OCI-LY7 (cell line): Measurements from ENCODE around the gene DNMT3B. TPM values are rescaled to one million over a fixed set of nuclear protein-coding genes. Genes with fewer than 3 reads are reported as not detected.

Source experiments
- BruUV-seq: library from RNA; stranded (reverse); fragments of 400-500 nt; replicated peaks from 2 replicates; lab custom pipeline; 2021; lab: Mats Ljungman, UMichigan
- CTCF ChIA-PET: fragments of 300-600 bp; sonication (Branson Sonifier 250); formaldehyde crosslinking; loops from one replicate; lab custom pipeline; 2022; ENCODE audit warnings: antibody characterized with exemption; ENCODE audit not compliant: unreplicated experiment; lab: Charles Lee
- POLR2A ChIA-PET: fragments of 300-600 bp; sonication (Branson Sonifier 250); formaldehyde crosslinking; loops from one replicate; lab custom pipeline; 2022; ENCODE audit warnings: antibody characterized with exemption; lab: Charles Lee
- DNase-seq: peaks from one replicate; pipeline ENCODE4 v3.0.0-alpha.2; 2015; ENCODE audit warnings: low spot score
- H2AFZ ChIP-seq: fragments of 200-600 bp; sonication (generic), shearing (Covaris generic); 2 replicates; pipeline ENCODE4 v1.6.1; 2014; ENCODE audit warnings: mild to moderate bottlenecking, antibody characterized with exemption, low read length, moderate library complexity
- H3K27ac ChIP-seq: fragments of 200-600 bp; sonication (generic); 2 replicates; pipeline ENCODE4 v1.5.1; 2014; ENCODE audit warnings: mixed run types, low read depth, mild to moderate bottlenecking, moderate library complexity, low read length, inconsistent platforms; ENCODE audit not compliant: poor library complexity, severe bottlenecking
- H3K36me3 ChIP-seq: fragments of 200-600 bp; sonication (generic); 2 replicates; pipeline ENCODE4 v1.6.1; 2014; ENCODE audit warnings: mild to moderate bottlenecking, antibody characterized with exemption, low read length, moderate library complexity, mixed read lengths; ENCODE audit not compliant: insufficient read depth
- H3K4me1 ChIP-seq: fragments of 200-600 bp; sonication (generic); 2 replicates; pipeline ENCODE4 v1.5.1; 2014; ENCODE audit warnings: mild to moderate bottlenecking, low read length; ENCODE audit not compliant: insufficient read depth, poor library complexity, severe bottlenecking
- H3K4me2 ChIP-seq: fragments of 200-600 bp; sonication (generic); 2 replicates; pipeline ENCODE4 v1.6.1; 2014; ENCODE audit warnings: mild to moderate bottlenecking, low read length
- H3K4me3 ChIP-seq: fragments of 200-600 bp; sonication (generic); 2 replicates; pipeline ENCODE4 v1.5.1; 2014; ENCODE audit warnings: mild to moderate bottlenecking, low read depth, low read length; ENCODE audit not compliant: poor library complexity, severe bottlenecking
- H3K79me2 ChIP-seq: fragments of 200-600 bp; sonication (generic); 2 replicates; pipeline ENCODE4 v1.6.1; 2016; ENCODE audit warnings: low read depth, mild to moderate bottlenecking, low read length, moderate library complexity, mixed read lengths; ENCODE audit not compliant: insufficient read depth
- H3K9me2 ChIP-seq: fragments of 200-600 bp; sonication (generic); 2 replicates; pipeline ENCODE4 v1.6.1; 2016; ENCODE audit warnings: mild to moderate bottlenecking, low read length, mixed read lengths; ENCODE audit not compliant: insufficient read depth
- H3K9me3 ChIP-seq: fragments of 200-600 bp; sonication (generic); 2 replicates; pipeline ENCODE4 v1.6.1; 2014; ENCODE audit warnings: mild to moderate bottlenecking, mixed run types, low read length, mixed read lengths
- H4K20me1 ChIP-seq: fragments of 200-600 bp; sonication (generic); 2 replicates; pipeline ENCODE4 v1.6.1; 2014; ENCODE audit warnings: mild to moderate bottlenecking, antibody characterized with exemption, low read length, moderate library complexity, mixed read lengths; ENCODE audit not compliant: insufficient read depth
- EZH2phosphoT487 ChIP-seq: fragments of 200-600 bp; sonication (generic); IDR thresholded peaks from 2 replicates; pipeline ENCODE4 v1.6.1; 2018; ENCODE audit warnings: low read depth, borderline replicate concordance, mild to moderate bottlenecking, mixed run types, antibody characterized with exemption, low read length, moderate library complexity, mixed read lengths
- intact Hi-C: fragments of 100-400 bp; cut with micrococcal nuclease; formaldehyde crosslinking; loops from one replicate; pipeline ENCODE4 v1.10.0; 2022; ENCODE audit not compliant: unreplicated experiment
- total RNA-seq, 2 experiments: library from RNA; depleted of rRNA in 1 of 2; stranded (reverse); fragments of >200 nt in 1 of 2; shearing (Covaris generic) in 1 of 2; gene quantifications; 2 replicates each; pipeline ENCODE4 v1.2.3, GENCODE V29; 2014 to 2022
- TF ChIP-seq, protein P1 (sequence below): fragments of 200-600 bp; sonication (generic); conservative IDR thresholded peaks from 2 replicates; pipeline ENCODE4 v1.5.1; 2014; ENCODE audit warnings: mild to moderate bottlenecking, antibody characterized with exemption, low read length, moderate library complexity, mixed read lengths

The DNMT3B gene
- total RNA-seq, 2 experiments from 2014 or later: 12.1 to 13.8 TPM

DNA sequence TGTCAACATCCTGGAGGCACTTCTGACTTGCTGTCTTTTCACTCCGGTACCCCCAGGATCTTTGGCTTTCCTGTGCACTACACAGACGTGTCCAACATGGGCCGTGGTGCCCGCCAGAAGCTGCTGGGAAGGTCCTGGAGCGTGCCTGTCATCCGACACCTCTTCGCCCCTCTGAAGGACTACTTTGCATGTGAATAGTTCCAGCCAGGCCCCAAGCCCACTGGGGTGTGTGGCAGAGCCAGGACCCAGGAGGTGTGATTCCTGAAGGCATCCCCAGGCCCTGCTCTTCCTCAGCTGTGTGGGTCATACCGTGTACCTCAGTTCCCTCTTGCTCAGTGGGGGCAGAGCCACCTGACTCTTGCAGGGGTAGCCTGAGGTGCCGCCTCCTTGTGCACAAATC lies 45.5 kb downstream of the DNMT3B start:
- ChIA-PET POLR2A (no interaction called here), CTCF (no interaction called here)
- intact Hi-C loops: no loop called here
- Histone ChIP-seq H3K4me2 (no peak overlapping the region), H3K27ac (no peak overlapping the region), H4K20me1 (no peaks in the 10 kb centered on the region), H3K79me2 (no peaks in the 10 kb centered on the region), H3K4me1 (no peaks in the 10 kb centered on the region), H3K9me2 (no peaks in the 10 kb centered on the region), H3K36me3 (peaks cover 24% of the 10 kb centered on the region; the same call in 1 of the 2 replicates), H3K9me3 (no peaks in the 10 kb centered on the region), H2AFZ (no peak overlapping the region), H3K4me3 (no peak overlapping the region)
- no peak for DNase-seq
- TF ChIP-seq, protein P1, sequence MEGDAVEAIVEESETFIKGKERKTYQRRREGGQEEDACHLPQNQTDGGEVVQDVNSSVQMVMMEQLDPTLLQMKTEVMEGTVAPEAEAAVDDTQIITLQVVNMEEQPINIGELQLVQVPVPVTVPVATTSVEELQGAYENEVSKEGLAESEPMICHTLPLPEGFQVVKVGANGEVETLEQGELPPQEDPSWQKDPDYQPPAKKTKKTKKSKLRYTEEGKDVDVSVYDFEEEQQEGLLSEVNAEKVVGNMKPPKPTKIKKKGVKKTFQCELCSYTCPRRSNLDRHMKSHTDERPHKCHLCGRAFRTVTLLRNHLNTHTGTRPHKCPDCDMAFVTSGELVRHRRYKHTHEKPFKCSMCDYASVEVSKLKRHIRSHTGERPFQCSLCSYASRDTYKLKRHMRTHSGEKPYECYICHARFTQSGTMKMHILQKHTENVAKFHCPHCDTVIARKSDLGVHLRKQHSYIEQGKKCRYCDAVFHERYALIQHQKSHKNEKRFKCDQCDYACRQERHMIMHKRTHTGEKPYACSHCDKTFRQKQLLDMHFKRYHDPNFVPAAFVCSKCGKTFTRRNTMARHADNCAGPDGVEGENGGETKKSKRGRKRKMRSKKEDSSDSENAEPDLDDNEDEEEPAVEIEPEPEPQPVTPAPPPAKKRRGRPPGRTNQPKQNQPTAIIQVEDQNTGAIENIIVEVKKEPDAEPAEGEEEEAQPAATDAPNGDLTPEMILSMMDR: no peak
- BruUV-seq: no TSS peak

DNA sequence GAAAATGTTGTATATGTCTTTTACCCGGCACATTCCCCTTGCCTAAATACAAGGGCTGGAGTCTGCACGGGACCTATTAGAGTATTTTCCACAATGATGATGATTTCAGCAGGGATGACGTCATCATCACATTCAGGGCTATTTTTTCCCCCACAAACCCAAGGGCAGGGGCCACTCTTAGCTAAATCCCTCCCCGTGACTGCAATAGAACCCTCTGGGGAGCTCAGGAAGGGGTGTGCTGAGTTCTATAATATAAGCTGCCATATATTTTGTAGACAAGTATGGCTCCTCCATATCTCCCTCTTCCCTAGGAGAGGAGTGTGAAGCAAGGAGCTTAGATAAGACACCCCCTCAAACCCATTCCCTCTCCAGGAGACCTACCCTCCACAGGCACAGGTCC lies 46.3 kb downstream of the DNMT3B start:
- H3K79me2 ChIP-seq: no peaks in the 10 kb centered on the region
- ChIA-PET CTCF (no interaction called here), POLR2A (interaction anchor here (1.3 kb wide), 1 partner anchor 9 kb away, joined by 3 read pairs; no protein-coding TSS in a partner anchor)
- TSS peak; percentile 50 for BruUV-seq
- no peak overlapping the region for H2AFZ ChIP-seq
- H3K4me1 ChIP-seq: no peaks in the 10 kb centered on the region
- H3K9me2 ChIP-seq: no peaks in the 10 kb centered on the region
- no peak overlapping the region for H3K27ac ChIP-seq
- H3K9me3 ChIP-seq: no peaks in the 10 kb centered on the region
- H3K4me2 ChIP-seq: no peak overlapping the region
- H3K36me3 ChIP-seq: peaks cover 18% of the 10 kb centered on the region; the same call in 1 of the 2 replicates
- TF ChIP-seq, protein P1: no peak
- no peaks in the 10 kb centered on the region for H4K20me1 ChIP-seq
- intact Hi-C loops: no loop called here
- DNase-seq: no peak
- H3K4me3 ChIP-seq: no peak overlapping the region

DNA sequence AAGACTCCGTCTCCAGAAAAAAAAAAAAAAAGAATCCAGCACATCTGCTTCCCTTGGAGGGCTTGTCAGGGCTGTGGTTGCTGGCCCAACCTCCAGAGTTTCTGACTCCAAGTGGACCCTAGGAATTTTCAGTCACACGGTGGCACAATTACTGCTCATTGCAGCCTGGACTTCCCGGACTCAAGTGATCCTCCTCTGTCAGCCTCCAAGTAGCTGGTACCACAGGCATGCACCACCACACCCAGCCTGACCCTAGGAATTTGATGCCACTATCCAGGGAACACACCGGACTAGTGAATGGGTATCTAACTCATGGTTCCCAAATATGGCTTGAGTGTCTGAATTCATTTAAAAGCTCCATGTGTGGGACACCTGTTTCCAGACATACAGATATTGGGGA lies 47.7 kb downstream of the DNMT3B start:
- Histone ChIP-seq H3K36me3 (peaks cover 16% of the 10 kb centered on the region; the same call in 1 of the 2 replicates), H4K20me1 (no peaks in the 10 kb centered on the region), H3K4me3 (no peak overlapping the region), H3K27ac (no peak overlapping the region), H3K79me2 (no peaks in the 10 kb centered on the region), H2AFZ (no peak overlapping the region), H3K9me2 (no peaks in the 10 kb centered on the region), H3K9me3 (no peaks in the 10 kb centered on the region), H3K4me2 (no peak overlapping the region), H3K4me1 (no peaks in the 10 kb centered on the region)
- no peak for TF ChIP-seq EZH2phosphoT487
- TF ChIP-seq, protein P1: no peak
- POLR2A ChIA-PET: no interaction called here
- intact Hi-C loops: no loop called here
- CTCF ChIA-PET: no interaction called here
- no peak for DNase-seq
- no TSS peak for BruUV-seq
